GM12801 (cell line): ENCODE measurements around the gene DUSP3.

Experiments
- TF ChIP-seq, protein P1 (sequence below): IDR thresholded peaks from one replicate; pipeline ENCODE4 v1.5.1; 2011; ENCODE audit warnings: control low read depth; ENCODE audit not compliant: insufficient read length; ENCODE audit errors: extremely low read depth

The DUSP3 gene

DNA sequence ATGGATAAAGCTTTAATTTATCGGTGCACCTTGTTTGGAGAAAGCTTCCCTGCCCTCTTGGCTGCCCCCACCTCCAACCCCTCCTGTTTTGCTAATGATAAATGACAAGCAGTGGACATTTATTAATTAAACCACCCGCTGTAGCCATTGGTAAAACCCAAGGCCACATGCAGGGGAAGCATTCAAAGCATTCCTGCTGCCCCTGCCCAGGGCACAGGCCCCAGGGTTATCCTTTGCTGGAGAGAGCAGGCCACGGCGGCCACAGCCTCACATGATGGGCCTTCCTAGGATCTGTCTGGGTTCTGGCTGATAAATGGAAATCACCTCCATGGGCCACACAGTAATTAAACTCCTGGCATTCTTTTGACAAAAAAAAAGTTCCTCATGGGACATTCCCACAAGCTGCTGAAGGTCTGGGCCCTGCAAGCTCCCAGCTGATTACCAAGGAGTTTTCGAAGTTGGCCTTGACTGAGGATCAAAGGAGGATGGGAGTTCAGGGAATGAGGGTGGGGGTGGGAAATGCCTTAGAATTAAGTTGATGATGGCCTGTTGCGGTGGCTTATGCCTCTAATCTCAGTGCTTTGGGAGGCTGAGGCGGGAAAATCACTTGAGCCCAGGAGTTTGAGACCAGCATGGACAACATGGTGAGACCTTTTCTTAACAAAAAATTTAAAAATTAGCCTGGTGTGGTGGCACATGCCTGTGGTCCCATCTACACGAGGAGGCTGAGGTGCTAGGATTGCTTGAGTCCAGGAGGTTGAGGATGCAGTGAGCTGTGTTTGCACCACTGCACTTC lies 55.7 kb downstream of the DUSP3 start:
- TF ChIP-seq, protein P1, sequence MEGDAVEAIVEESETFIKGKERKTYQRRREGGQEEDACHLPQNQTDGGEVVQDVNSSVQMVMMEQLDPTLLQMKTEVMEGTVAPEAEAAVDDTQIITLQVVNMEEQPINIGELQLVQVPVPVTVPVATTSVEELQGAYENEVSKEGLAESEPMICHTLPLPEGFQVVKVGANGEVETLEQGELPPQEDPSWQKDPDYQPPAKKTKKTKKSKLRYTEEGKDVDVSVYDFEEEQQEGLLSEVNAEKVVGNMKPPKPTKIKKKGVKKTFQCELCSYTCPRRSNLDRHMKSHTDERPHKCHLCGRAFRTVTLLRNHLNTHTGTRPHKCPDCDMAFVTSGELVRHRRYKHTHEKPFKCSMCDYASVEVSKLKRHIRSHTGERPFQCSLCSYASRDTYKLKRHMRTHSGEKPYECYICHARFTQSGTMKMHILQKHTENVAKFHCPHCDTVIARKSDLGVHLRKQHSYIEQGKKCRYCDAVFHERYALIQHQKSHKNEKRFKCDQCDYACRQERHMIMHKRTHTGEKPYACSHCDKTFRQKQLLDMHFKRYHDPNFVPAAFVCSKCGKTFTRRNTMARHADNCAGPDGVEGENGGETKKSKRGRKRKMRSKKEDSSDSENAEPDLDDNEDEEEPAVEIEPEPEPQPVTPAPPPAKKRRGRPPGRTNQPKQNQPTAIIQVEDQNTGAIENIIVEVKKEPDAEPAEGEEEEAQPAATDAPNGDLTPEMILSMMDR: no peak

DNA sequence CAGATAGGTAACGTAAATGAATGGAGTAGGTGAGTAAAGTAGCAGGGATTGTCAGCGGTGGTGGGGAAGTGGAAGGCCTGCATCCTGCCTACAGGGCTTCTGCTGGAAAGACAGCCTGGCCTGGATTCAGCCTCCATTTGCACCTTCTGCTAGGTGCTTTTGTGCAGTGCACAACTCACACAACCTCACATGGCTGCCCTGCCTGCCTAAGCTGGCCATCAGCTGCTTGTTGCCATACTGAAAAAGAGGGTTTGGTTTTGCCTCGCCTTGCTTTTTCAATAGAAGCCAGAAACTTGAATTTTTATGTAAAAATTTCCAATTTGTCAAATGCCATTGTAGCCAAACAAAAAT lies 56.5 kb downstream of the DUSP3 start:
- TF ChIP-seq, protein P1: no peak

DNA sequence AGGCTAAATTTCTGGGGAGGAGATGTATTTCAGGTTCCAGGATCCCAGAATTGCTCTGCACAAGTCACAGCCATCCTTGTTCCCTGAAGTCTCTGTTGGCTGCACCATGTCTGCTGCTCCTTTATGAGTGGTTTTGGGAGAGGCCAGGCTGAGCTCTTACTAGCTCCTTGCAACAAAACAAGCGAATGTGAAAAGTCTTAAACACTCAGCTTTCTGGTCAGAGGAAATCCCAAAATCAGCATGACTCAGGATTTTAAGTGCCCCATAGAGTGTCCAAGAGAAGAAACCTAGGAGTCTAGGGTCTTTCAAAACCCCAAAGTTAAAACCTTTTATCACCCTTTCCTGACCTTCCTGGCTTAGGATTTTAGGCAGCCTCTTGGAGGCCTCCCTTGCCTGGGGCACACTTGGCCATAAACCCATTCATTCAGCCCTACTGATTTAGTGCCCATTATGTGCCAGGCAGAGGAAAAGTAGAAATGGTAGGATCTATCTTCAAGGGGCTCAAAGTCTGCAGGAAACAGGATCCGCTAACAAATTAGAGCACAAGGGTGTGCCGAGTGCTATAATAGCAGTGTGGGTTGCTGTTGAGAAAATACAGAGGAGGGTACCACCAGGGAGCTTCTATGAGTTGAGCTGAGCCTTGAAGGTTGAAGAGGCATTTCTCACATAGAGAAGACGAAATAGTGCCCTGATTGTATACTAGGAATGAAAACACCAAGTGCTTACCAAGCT lies 57.1 kb downstream of the DUSP3 start:
- TF ChIP-seq, protein P1: no peak

DNA sequence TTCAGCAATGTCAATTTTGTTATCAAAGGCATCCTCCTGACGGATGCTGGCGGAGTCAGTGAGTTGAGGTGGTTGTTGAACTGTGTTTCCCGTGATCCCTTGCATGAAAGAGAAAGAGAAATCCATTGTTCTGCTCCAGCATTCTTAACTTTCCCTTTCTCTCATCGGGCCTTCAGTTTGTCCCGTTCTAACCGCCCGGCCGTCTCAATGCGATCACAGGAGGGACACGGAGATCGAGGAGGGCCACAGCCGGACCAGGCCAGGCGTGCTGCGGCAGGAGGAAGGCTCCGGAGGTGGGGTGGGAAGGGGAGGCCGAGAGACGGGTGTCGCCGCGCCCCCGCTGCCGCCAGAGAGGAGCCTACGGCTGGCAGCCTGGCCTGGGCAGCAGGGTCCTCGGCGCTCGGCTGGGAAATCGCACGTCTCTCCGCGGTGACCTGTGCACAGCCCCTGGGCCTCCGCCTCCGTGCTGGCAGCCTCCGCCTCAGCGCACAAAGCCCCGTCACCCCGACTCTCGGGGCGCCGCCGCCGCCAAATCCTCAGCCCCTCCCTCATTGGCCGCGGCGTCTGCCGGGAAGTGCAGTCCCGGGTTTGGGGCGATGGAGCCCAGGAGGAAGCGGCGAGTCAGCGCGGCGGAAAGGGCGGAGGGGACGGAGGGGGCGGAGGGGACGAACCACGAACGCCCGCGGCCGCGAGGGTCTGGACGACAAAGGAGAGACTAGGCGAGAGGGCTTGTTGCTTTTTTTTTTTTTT lies 58.3 kb downstream of the DUSP3 start:
- TF ChIP-seq, protein P1: no peak

DNA sequence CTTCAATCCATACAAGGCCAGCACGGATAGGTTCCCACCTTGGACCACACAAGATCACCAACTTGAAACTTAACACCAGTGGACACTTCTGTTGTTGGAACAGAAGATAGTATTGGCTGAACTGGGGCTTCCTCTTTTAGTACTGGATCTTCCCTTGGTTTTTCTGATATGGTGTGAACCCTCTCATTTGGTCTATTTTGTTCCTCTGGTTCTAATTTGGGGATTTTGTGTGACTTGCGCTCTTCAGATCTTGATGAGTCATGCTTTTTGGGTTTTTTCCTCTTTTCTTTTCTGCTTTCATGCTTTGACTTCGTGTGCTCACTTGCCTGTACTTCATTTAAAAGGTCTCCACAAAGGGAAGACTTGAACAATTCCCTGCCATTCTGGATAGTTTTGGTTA lies 59.2 kb downstream of the DUSP3 start:
- TF ChIP-seq, protein P1: no peak

DNA sequence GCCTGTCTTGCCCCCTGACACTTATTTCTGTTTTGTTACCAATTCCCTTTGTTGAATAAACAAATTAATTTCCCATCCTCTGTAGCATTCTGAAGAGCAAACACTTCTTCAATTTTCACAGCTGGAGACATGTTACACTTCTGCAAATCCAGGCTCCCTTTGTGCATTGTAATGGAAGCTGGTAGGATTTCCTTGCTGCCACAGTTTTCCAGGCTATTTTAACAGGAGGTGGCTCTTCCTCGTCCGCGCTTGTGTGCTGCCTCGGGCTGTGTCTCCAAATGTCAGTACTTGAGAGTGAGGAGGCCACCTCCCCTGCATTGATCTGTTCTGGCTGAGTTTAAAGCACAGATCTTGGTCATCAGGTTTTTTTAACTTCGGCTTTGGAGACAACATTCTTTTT lies 60.2 kb downstream of the DUSP3 start:
- TF ChIP-seq, protein P1: no peak

DNA sequence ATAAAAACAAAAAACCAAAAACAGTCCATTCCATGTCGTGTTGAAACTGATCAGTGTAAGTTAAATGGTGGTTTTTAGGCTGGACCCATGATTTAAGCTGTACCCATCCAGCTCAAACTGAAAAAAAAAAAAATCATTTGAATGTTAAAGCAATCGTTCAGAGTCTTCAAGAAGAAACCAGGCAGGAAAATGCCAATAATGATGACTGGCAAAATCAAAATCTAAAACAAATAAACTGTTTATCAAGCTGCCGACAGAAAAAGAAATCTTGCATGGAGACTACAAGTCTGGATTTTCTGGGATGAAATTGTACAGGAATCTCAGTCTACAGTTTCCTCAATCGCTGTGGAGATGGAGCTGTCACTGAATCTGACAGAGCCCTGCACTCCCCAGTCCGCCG lies 60.9 kb downstream of the DUSP3 start:
- TF ChIP-seq, protein P1: no peak
